Activated T-cell treated with anti-CD3 and anti-CD28 coated beads, Interleukin-2, amount 50 U/mL, for 72 hours (primary cell): ENCODE measurements around the gene ODAD4. TPM values are rescaled to one million over a fixed set of nuclear protein-coding genes. Genes with fewer than 3 reads are reported as not detected.

Source experiments
- ATAC-seq, 2 donors: fragments of 150-1000 bp; cut with Tn5 transposase; replicated peaks in 1 of 2; 2 replicates each; pipeline ENCODE4 v1.10.0; 2021; ENCODE audit warnings: moderate library complexity in 2 of 2, mild to moderate bottlenecking in 1 of 2
- DNase-seq, 2 donors: peaks; one replicate each; pipeline ENCODE4 v3.0.0; 2021 to 2022; ENCODE audit warnings: mixed read lengths in 1 of 2
- H3K27ac Mint-ChIP-seq: one replicate; pipeline ENCODE4 v1.8.0; 2022; ENCODE audit warnings: mild to moderate bottlenecking, moderate library complexity, mixed read lengths
- H3K27me3 Mint-ChIP-seq: one replicate; pipeline ENCODE4 v1.8.0; 2022; ENCODE audit warnings: low read depth, mixed read lengths
- H3K36me3 Mint-ChIP-seq, 2 donors: one replicate each; pipeline ENCODE4 v1.8.0; 2022; ENCODE audit warnings: mixed read lengths in 2 of 2, mild to moderate bottlenecking in 1 of 2; ENCODE audit not compliant: insufficient read depth in 2 of 2
- H3K4me1 Mint-ChIP-seq: one replicate; pipeline ENCODE4 v1.8.0; 2022; ENCODE audit warnings: low read depth, mixed read lengths
- H3K4me3 Mint-ChIP-seq, 2 donors: one replicate each; pipeline ENCODE4 v1.8.0; 2022; ENCODE audit warnings: mild to moderate bottlenecking in 2 of 2, mixed read lengths in 2 of 2, moderate library complexity in 2 of 2
- H3K9me3 Mint-ChIP-seq, 2 donors: one replicate each; pipeline ENCODE4 v1.8.0; 2022; ENCODE audit warnings: mixed read lengths in 2 of 2
- total RNA-seq, 2 donors: library from RNA; stranded (reverse); gene quantifications; one replicate each; pipeline ENCODE4 v1.2.3, GENCODE V29; 2022

ODAD4 gene, protein sequence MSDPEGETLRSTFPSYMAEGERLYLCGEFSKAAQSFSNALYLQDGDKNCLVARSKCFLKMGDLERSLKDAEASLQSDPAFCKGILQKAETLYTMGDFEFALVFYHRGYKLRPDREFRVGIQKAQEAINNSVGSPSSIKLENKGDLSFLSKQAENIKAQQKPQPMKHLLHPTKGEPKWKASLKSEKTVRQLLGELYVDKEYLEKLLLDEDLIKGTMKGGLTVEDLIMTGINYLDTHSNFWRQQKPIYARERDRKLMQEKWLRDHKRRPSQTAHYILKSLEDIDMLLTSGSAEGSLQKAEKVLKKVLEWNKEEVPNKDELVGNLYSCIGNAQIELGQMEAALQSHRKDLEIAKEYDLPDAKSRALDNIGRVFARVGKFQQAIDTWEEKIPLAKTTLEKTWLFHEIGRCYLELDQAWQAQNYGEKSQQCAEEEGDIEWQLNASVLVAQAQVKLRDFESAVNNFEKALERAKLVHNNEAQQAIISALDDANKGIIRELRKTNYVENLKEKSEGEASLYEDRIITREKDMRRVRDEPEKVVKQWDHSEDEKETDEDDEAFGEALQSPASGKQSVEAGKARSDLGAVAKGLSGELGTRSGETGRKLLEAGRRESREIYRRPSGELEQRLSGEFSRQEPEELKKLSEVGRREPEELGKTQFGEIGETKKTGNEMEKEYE
- 1 to 10 TPM in 1 of 2 donors, under 1 TPM in 1; 0.72 to 1.6 TPM for total RNA-seq

DNA sequence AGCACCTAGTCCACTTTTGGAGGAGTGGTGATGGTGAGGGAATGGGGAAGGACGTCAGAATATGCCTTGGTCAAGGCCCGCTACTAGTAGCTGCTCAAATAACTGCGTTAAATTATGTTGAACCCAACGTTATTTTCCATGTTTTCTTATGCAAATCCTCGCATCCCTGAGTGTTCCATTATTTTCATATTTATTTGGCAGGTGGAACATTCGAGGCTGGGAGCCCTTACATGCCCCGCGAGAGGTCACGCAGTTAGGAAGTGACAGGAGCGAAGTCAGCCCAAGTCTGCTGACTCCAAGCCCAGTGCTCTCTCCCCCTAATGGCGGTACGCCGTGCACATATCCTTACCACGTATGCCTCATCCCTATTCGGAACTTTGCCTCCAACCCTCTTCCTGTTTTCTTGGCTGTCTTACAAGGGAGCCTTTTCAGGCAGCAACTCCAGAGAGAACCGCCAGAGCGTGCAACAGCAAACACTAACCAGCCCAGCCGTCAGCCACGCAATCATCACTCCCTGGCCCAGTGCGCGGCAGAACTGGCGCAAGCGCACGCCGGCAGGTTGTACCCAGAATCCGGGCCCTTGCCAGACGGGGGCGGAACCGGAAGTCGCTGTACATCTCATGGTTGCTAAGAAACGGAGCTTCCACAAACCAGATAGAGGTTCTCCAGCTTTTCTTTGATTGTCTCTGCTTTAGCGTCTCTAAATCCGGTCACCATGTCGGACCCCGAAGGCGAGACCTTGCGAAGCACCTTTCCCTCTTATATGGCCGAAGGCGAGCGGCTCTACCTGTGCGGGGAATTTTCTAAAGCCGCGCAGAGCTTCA is at the start of gene ODAD4:
Gene ODAD4, plus strand, starts transcription at position 609 of the 824 bp plus-strand sequence. Its CDS starts 107 bp downstream, at position 716.
- no peaks in the 10 kb centered on the region for H3K9me3 Mint-ChIP-seq
- no peaks in the 10 kb centered on the region for H3K27me3 Mint-ChIP-seq
- peaks cover 34% of the 10 kb centered on the region for H3K4me1 Mint-ChIP-seq
- H3K4me3 Mint-ChIP-seq: peak within 1 kb of the TSS; percentile 88 to 98
- ATAC-seq (peak; percentile 99), DNase-seq (peak; percentile 95 to 97)
- H3K27ac Mint-ChIP-seq: peak within 1 kb of the TSS; percentile 88
- peaks cover 0 to 2% of the 10 kb centered on the region in 2 donors for H3K36me3 Mint-ChIP-seq

DNA sequence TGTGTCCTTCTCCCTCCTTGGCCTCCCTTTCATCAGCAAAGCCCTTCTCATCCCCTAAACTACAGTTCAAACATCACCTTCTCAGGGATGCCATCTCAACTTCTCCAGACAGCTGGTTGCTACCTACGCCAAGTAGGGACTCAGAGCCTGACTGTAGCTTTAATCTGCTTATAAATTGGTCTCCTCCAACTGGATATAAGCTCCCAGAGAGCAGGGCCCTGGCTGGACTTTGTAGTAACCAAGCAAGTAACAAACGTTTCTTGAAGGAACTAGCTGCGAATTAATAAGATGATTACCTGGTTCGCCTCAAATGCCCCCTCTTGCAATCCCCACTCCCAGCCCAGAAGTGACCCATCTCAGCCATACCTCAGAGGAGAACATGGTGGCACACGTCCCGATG is 47.7 kb upstream of the ODAD4 start:
- Mint-ChIP-seq H3K4me3 (no peak overlapping the region), H3K27me3 (no peaks in the 10 kb centered on the region), H3K27ac (no peak overlapping the region), H3K36me3 (peaks cover 7 to 28% of the 10 kb centered on the region in 2 donors), H3K4me1 (no peaks in the 10 kb centered on the region), H3K9me3 (no peaks in the 10 kb centered on the region)
- no peak for ATAC-seq
- DNase-seq: no peak

DNA sequence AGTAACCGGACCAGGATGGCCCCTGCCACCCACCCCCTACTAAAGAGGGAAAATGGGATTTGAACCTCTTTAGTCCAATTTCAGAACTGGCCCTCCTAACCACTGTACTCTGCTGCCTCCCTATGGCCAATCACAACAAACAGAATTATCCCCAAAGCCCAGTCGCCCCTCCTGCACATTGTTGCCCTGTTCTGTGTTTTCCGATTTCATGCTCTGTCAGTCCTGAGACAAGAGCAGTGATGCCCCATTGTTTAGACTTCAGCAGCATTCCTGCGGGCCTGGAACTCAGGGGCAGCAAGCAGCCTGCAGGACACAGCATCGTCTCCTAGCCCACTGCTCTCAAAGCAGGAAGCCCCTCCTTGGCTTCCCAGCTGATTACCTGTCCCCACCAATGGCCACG is 44.7 kb upstream of the ODAD4 start:
- H3K4me3 Mint-ChIP-seq: no peak overlapping the region
- H3K27ac Mint-ChIP-seq: no peak overlapping the region
- DNase-seq: no peak
- H3K4me1 Mint-ChIP-seq: no peaks in the 10 kb centered on the region
- peaks cover 7 to 21% of the 10 kb centered on the region in 2 donors for H3K36me3 Mint-ChIP-seq
- H3K9me3 Mint-ChIP-seq: no peaks in the 10 kb centered on the region
- ATAC-seq: no peak
- H3K27me3 Mint-ChIP-seq: no peaks in the 10 kb centered on the region

DNA sequence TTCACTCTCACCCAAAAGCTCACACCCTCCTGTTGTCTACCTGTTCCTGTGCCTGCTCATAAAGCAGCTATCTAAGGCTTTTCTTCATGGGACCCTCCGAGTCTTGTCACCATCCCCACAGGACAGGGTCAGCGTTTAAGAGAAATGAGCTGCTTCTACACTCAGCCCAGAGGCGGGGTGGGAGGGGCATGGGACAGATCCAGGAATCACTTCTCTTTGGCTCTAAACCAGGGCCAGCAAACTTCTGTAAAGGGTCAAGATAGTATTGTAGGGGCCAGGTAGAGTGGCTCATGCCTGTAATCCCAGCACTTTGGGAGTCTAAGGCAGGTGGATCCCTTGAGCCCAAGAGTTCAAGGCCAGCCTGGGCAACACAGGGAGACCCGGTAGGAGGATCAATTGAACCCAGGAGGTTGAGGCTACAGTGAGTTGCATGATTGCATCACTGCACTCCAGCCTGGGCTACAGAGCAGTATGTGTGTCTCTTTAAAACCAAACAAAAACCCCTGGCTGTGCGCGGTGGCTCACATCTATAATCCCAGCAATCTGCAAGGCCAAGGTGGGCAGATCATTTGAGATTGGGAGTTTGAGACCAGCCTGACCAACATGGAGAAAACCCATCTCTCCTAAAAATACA is 42.0 kb upstream of the ODAD4 start:
- Mint-ChIP-seq H3K4me1 (no peaks in the 10 kb centered on the region), H3K9me3 (no peaks in the 10 kb centered on the region), H3K36me3 (peaks cover 7 to 25% of the 10 kb centered on the region in 2 donors), H3K27me3 (no peaks in the 10 kb centered on the region), H3K27ac (no peak overlapping the region), H3K4me3 (no peak overlapping the region)
- ATAC-seq (no peak), DNase-seq (no peak)

DNA sequence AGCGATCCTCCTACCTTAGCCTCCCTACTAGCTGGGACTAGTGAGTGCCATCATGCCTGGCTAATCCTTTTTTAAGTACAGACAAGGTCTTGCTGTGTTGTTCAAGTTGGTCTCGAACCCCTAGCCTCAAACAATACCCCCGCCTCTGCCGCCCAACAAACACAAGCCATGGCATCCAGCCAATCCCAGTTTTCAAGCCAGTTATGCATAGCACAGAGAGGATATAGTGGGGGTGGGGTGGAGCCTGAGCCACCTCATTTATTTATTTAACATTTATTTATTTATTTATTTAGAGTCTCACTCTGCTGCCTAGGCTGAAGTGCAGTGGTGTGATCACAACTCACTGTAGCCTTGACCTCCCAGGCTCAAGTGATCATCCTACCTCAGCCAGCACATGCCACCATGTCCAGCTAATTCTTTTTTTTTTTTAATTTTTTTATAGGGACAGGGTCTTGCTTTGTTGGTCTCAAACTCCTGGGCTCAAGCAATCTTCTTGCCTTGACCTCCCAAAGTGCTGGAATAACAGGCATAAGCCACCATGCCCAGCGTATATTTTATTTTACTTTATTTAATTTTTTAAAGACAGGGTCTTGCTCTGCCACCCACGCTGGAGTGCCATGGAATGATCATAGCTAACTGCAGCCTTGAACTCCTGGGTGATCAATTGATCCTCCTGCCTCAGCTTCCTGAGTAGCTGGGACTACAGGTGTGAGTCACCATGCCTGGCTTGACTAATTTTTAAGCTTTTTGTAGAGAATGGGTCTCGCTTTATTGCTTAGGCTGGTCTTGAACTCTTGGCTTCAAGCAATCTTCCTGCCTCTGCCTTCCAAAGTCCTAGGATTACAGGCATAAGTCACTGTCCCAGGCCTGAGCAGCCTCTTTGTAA is 39.0 kb upstream of the ODAD4 start:
- no peak overlapping the region for H3K27ac Mint-ChIP-seq
- no peaks in the 10 kb centered on the region for H3K9me3 Mint-ChIP-seq
- no peak overlapping the region for H3K4me3 Mint-ChIP-seq
- ATAC-seq (no peak), DNase-seq (no peak)
- peaks cover 6 to 20% of the 10 kb centered on the region in 2 donors for H3K36me3 Mint-ChIP-seq
- H3K4me1 Mint-ChIP-seq: no peaks in the 10 kb centered on the region
- H3K27me3 Mint-ChIP-seq: no peaks in the 10 kb centered on the region

DNA sequence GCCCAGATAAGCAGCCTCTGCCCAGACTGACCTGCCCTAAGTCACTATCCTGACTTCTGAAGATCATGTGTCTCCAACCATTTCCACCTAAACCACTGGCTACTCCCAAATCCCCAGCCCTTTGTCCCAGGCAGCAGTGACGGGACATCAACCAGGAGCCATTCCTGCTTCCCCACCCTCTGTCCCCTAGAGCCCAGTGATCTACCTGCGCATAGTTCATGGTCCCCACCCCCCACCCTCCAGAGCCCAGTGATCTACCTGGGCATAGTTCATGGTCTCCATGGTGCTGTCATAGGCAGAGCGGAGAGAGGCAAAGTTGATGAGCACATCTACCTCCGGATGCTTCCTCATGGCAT is 38.4 kb upstream of the ODAD4 start:
- H3K36me3 Mint-ChIP-seq: peaks cover 6 to 20% of the 10 kb centered on the region in 2 donors
- H3K9me3 Mint-ChIP-seq: no peaks in the 10 kb centered on the region
- DNase-seq (no peak), ATAC-seq (no peak)
- H3K27me3 Mint-ChIP-seq: no peaks in the 10 kb centered on the region
- H3K4me3 Mint-ChIP-seq: no peak overlapping the region
- H3K4me1 Mint-ChIP-seq: no peaks in the 10 kb centered on the region
- H3K27ac Mint-ChIP-seq: no peak overlapping the region

DNA sequence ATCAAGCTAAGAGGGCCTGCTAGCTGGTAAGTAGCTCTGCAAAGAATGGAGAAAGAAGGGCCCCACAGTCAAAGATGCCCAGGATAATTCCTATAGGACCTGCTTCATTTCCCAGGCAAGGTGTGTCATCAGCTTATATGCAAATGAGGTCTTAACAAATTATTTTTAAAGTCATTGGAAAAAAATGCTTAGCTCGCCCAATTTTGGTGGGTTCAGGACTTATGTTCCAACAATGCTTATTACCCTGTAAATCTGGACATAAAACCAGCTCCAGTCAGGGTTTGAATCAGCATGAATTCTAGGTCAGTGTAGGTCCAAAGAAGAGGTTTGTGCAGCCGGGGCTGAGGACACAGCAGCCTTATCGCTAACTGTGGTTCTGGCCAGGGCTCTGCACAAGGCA is 37.0 kb upstream of the ODAD4 start:
- Mint-ChIP-seq H3K27me3 (no peaks in the 10 kb centered on the region), H3K27ac (no peak overlapping the region), H3K9me3 (no peaks in the 10 kb centered on the region), H3K36me3 (peaks cover 3 to 19% of the 10 kb centered on the region in 2 donors), H3K4me3 (no peak overlapping the region), H3K4me1 (no peaks in the 10 kb centered on the region)
- ATAC-seq (no peak), DNase-seq (no peak)

DNA sequence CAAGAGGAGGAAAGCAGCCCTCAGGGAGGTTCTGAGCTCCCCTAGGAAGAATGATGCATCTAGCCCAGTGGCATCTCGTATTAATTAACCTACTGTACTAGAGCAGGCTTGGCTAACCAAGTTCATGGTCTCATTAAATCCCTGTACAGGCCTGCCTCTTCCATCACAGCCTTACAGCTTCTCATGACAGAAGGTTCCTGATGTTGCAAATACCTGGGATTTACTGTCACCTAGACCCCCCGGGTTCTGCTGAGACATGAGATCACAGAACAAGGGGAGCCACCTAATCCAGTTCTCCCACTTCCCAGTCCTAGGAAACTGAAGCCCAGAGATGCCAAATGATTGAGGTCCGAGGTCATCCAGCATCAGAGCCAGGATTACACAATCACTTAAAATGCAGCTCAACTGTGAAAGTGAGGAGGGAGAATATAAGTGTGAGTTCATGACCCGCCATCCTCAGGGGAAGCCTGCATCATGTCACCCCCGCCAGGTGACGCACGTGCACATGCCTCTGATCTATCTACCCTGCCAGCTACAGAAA is 35.6 kb upstream of the ODAD4 start:
- ATAC-seq (no peak), DNase-seq (no peak)
- Mint-ChIP-seq H3K27ac (no peak overlapping the region), H3K36me3 (peaks cover 3 to 24% of the 10 kb centered on the region in 2 donors), H3K4me1 (no peaks in the 10 kb centered on the region), H3K27me3 (no peaks in the 10 kb centered on the region), H3K9me3 (no peaks in the 10 kb centered on the region), H3K4me3 (no peak overlapping the region)

DNA sequence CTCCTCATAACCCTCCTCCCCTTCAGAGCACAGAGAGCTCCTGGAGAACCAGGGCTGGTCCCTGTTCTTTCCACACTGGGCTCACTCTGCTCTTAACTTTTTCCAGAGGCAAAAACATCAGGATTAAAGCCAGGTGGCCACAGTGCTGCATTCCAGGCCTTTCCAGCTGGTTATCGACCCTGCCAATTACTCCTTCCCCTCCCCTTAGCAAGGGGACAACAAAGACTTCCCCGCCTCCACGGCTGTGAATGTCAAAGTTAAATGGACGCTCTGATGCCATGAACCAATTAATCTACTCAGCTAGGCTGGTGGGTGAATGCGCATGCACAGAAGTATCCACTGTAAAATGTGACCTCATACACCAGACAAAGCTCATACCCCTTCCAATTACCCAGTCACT is 34.8 kb upstream of the ODAD4 start:
- Mint-ChIP-seq H3K4me3 (no peak overlapping the region), H3K9me3 (no peaks in the 10 kb centered on the region), H3K36me3 (peaks cover 3 to 24% of the 10 kb centered on the region in 2 donors), H3K27me3 (no peaks in the 10 kb centered on the region), H3K4me1 (no peaks in the 10 kb centered on the region), H3K27ac (no peak overlapping the region)
- DNase-seq: no peak
- no peak for ATAC-seq

DNA sequence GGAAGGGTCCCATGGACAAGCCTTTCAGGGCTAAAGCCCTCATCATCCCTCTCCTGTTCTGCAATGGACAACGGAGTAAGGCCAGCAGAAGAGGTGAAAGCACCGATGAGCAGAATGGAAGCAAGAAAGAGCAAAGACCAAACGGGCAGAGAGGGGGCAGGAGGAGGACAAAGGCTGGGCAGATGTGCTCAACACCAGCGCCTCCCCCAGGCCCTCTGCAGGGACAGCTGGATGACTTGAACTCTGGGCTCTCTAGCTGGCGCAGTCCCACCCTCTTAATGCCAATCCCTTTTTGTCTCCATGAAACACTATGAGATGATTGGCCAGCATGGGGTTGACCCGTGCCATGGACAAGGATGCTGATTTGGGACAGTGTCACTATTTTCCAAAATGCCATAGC is 33.7 kb upstream of the ODAD4 start:
- Mint-ChIP-seq H3K4me1 (no peaks in the 10 kb centered on the region), H3K4me3 (no peak overlapping the region), H3K36me3 (peaks cover 6 to 32% of the 10 kb centered on the region in 2 donors), H3K27me3 (no peaks in the 10 kb centered on the region), H3K9me3 (no peaks in the 10 kb centered on the region), H3K27ac (no peak overlapping the region)
- DNase-seq (no peak), ATAC-seq (no peak)

DNA sequence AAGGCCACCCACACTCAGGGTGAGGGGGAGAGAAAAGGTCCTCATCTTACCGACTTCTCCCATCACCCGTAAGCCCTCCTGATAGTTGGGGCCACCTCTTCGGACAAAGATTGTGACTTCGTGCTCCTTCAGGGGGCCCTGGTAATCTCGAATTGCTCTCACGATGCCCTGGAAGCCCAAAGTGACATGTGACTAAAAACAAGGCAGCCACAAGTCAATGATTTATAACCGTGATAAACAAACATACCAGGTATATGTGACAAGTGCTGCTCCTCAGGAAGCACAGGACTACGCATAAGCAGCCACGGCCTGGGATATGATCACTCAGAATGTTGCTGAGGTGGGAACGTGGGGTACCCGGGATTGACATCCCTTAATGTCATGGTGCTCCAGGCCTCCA is 28.8 kb upstream of the ODAD4 start:
- Mint-ChIP-seq H3K36me3 (peaks cover 3 to 30% of the 10 kb centered on the region in 2 donors), H3K4me1 (no peaks in the 10 kb centered on the region), H3K27me3 (no peaks in the 10 kb centered on the region), H3K9me3 (no peaks in the 10 kb centered on the region), H3K27ac (no peak overlapping the region), H3K4me3 (no peak overlapping the region)
- DNase-seq: no peak
- no peak for ATAC-seq
